GM12872 (cell line): ENCODE measurements around the gene LLPH.

ENCODE experiments used
- TF ChIP-seq, protein P1 (sequence below): IDR thresholded peaks from 3 replicates; pipeline ENCODE4 v1.5.1; 2011; ENCODE audit warnings: low read depth, mild to moderate bottlenecking, low read length, moderate library complexity; ENCODE audit not compliant: insufficient read depth

LLPH gene

DNA sequence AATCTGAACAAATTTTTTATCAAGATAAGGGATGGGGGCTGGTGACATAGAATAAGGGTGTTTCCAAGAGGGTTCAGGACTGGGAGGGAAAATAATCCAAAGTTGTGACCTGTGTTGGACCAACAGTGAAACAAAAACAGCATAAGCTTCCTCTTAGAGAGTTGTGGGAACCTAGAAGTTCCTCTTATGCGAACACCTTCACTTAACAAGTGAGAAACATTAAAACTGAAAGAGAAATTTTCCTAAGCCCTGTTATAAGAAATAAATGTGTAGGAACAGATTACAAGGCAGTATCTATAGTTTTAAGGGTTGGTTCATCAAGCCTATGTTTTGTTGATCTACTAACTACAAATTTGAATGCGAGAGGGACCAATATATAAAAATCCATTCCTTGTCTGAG lies 58.4 kb downstream of the LLPH start:
- TF ChIP-seq, protein P1, sequence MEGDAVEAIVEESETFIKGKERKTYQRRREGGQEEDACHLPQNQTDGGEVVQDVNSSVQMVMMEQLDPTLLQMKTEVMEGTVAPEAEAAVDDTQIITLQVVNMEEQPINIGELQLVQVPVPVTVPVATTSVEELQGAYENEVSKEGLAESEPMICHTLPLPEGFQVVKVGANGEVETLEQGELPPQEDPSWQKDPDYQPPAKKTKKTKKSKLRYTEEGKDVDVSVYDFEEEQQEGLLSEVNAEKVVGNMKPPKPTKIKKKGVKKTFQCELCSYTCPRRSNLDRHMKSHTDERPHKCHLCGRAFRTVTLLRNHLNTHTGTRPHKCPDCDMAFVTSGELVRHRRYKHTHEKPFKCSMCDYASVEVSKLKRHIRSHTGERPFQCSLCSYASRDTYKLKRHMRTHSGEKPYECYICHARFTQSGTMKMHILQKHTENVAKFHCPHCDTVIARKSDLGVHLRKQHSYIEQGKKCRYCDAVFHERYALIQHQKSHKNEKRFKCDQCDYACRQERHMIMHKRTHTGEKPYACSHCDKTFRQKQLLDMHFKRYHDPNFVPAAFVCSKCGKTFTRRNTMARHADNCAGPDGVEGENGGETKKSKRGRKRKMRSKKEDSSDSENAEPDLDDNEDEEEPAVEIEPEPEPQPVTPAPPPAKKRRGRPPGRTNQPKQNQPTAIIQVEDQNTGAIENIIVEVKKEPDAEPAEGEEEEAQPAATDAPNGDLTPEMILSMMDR = no peak

DNA sequence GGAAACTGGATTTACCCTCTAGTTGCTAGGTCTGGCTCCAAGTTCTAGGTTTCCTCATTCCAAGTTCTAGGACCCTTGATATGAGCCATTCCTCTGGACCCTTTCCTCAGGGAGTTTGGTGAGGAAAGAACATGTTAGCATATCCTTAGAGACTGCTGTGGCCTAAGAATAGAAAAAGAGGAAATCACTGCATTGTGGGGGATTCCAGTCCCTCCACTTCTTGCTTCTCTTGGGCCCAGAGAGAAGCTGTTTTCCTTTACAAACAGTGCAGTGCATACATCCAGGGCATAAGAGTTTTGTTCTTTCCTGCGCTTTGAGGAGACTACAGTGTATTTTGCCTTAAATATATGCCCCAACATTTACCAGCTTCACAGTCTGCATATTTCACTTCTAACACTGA lies 59.0 kb downstream of the LLPH start:
- TF ChIP-seq, protein P1 = no peak

DNA sequence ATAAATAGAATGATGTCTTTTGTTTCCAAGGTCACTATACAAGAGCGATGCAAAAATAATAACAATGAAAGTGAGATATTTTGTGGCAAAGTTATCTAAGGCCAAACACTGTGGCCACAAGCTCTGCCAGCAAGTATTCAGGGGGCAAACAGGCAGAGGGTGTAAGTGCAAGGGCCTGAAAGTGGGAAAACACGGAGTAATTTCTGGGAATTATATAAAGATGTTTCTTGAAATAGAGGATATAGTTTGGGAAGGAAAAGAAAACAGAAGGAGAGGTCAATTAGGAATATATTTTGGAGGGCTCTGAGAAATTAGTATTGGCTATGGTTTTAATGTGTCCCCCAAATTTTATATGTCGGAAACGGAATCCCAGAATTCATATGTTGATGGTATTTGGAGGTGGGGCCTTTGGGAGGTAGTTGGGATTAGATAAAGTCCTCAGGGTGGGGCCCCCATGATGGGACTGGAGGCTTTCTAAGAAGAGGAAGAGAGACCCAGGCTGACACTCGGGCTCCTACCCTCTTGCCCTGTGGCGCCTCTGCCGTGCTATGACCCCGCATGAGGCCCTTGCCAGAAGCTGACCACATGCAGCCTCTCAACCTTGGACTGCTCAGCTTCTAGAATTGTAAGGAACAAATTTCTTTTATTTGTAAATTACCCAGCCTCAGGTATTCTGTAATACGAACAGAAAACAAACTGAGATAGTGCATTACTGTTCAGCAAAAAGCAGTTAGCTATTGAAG lies 60.0 kb downstream of the LLPH start:
- TF ChIP-seq, protein P1 = no peak

DNA sequence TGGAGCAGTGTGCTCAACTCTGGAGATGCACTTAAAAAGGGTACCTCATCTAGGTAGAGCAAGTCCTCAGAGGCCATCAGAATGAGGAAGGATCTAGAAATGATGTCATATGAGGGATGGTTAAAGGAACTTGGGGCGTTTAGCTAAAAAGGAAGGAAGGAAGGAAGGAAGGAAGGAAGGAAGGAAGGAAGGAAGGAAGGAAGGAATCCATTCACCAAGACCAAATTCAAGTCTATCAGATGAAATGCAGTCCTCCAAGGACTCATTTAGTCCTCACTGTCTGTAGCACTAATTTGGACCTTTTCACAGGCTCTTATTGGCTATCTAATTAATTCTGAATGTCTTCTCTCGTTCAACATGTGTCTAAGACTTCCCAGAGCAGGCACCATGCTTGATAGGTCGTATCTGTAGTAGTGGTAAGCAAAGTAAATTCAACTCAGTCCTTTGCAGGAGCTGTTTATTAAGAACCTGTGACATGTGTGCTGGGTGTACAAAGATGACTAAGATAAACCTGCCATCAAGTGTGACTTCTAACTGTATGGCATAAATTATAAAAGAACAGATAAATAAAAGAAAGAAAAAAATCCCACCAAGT lies 63.5 kb downstream of the LLPH start:
- TF ChIP-seq, protein P1 = no peak
